Liver (tissue), 9 donors: ENCODE results near the gene TSPAN5. TPM values are rescaled to one million over a fixed set of nuclear protein-coding genes. Genes with fewer than 3 reads are reported as not detected.

Source experiments
- DNase-seq: peaks from one replicate; pipeline ENCODE4 v3.0.0-alpha.2; 2017; ENCODE audit warnings: low spot score
- H3K27ac ChIP-seq, 2 donors: one replicate each; pipeline ENCODE4 v1.7.0; 2013; ENCODE audit warnings: inconsistent platforms in 2 of 2, low read length in 2 of 2, control low read depth in 1 of 2, low read depth in 1 of 2, mild to moderate bottlenecking in 1 of 2
- H3K27me3 ChIP-seq, 4 donors: one replicate each; pipeline versions ENCODE4 v1.6.1 to v1.7.0; 2013; ENCODE audit warnings: low read length in 3 of 4, inconsistent platforms in 1 of 4, mild to moderate bottlenecking in 1 of 4, moderate library complexity in 1 of 4; ENCODE audit not compliant: control insufficient read depth in 4 of 4, insufficient read depth in 4 of 4
- H3K36me3 ChIP-seq, 4 donors: one replicate each; pipeline versions ENCODE4 v1.6.1 to v1.7.0; 2013; ENCODE audit warnings: low read length in 3 of 4, mild to moderate bottlenecking in 3 of 4, low read depth in 1 of 4, moderate library complexity in 1 of 4; ENCODE audit not compliant: control insufficient read depth in 4 of 4, insufficient read depth in 3 of 4
- H3K4me1 ChIP-seq, 4 donors: one replicate each; pipeline versions ENCODE4 v1.6.1 to v1.7.0; 2013; ENCODE audit warnings: low read length in 3 of 4, mild to moderate bottlenecking in 3 of 4, moderate library complexity in 1 of 4; ENCODE audit not compliant: control insufficient read depth in 4 of 4, insufficient read depth in 4 of 4
- H3K4me3 ChIP-seq, 3 donors: one replicate each; pipeline versions ENCODE4 v1.6.1 to v1.7.0; 2013; ENCODE audit warnings: low read length in 3 of 3, control low read depth in 1 of 3, low read depth in 1 of 3, mild to moderate bottlenecking in 1 of 3
- H3K9ac ChIP-seq, 2 donors: one replicate each; pipeline ENCODE4 v1.7.0; 2013; ENCODE audit warnings: low read length in 2 of 2, mild to moderate bottlenecking in 2 of 2, moderate library complexity in 2 of 2, control low read depth in 1 of 2, low read depth in 1 of 2
- H3K9me3 ChIP-seq, 4 donors: one replicate each; pipeline versions ENCODE4 v1.6.1 to v1.7.0; 2013; ENCODE audit warnings: low read length in 3 of 4; ENCODE audit not compliant: control insufficient read depth in 4 of 4
- ATF3 ChIP-seq: IDR thresholded peaks from 2 replicates; pipeline ENCODE4 v1.6.1; 2016; ENCODE audit warnings: antibody characterized with exemption
- CTCF ChIP-seq: fragments of 150-350 bp; IDR thresholded peaks from 2 replicates; pipeline ENCODE4 v1.5.1; 2017; ENCODE audit warnings: improper control_type of control experiment, low read depth, low read length; ENCODE audit not compliant: missing input control
- EGR1 ChIP-seq, 2 donors: IDR thresholded peaks; 2 replicates each; pipeline ENCODE4 v1.6.1; 2016 to 2018; ENCODE audit warnings: antibody characterized with exemption in 2 of 2, low read depth in 2 of 2
- FOXA1 ChIP-seq: IDR thresholded peaks from 2 replicates; pipeline ENCODE4 v1.6.1; 2016; ENCODE audit warnings: antibody characterized with exemption
- FOXA2 ChIP-seq: IDR thresholded peaks from 2 replicates; pipeline ENCODE4 v1.6.1; 2016; ENCODE audit warnings: antibody characterized with exemption
- GABPA ChIP-seq, 2 donors: IDR thresholded peaks in 1 of 2; conservative IDR thresholded peaks in 1 of 2; 2 replicates each; pipeline ENCODE4 v1.6.1; 2016; ENCODE audit warnings: antibody characterized with exemption in 2 of 2, mild to moderate bottlenecking in 1 of 2, moderate library complexity in 1 of 2
- HNF4A ChIP-seq, 2 donors: conservative IDR thresholded peaks; 2 replicates each; pipeline ENCODE4 v1.6.1; 2016; ENCODE audit warnings: antibody characterized with exemption in 2 of 2, mild to moderate bottlenecking in 2 of 2
- HNF4G ChIP-seq: IDR thresholded peaks from 2 replicates; pipeline ENCODE4 v1.6.1; 2016; ENCODE audit warnings: antibody characterized with exemption
- JUND ChIP-seq, 2 donors: IDR thresholded peaks; 2 replicates each; pipeline ENCODE4 v1.6.1; 2016; ENCODE audit warnings: antibody characterized with exemption in 2 of 2
- NR2F2 ChIP-seq: IDR thresholded peaks from 2 replicates; pipeline ENCODE4 v1.6.1; 2016; ENCODE audit warnings: antibody characterized with exemption
- RAD21 ChIP-seq, 2 donors: IDR thresholded peaks; 2 replicates each; pipeline ENCODE4 v1.6.1; 2016; ENCODE audit warnings: antibody characterized with exemption in 2 of 2, mild to moderate bottlenecking in 2 of 2
- REST ChIP-seq: IDR thresholded peaks from 2 replicates; pipeline ENCODE4 v1.6.1; 2016; ENCODE audit warnings: antibody characterized with exemption, mild to moderate bottlenecking
- RXRA ChIP-seq, 2 donors: IDR thresholded peaks; 2 replicates each; pipeline ENCODE4 v1.6.1; 2017 to 2018; ENCODE audit warnings: antibody characterized with exemption in 2 of 2, mild to moderate bottlenecking in 1 of 2
- SP1 ChIP-seq: IDR thresholded peaks from 2 replicates; pipeline ENCODE4 v1.6.1; 2018; ENCODE audit warnings: antibody characterized with exemption, mild to moderate bottlenecking
- TAF1 ChIP-seq: conservative IDR thresholded peaks from 2 replicates; pipeline ENCODE4 v1.6.1; 2016; ENCODE audit warnings: antibody characterized with exemption, mild to moderate bottlenecking
- YY1 ChIP-seq: IDR thresholded peaks from 2 replicates; pipeline ENCODE4 v1.6.1; 2016; ENCODE audit warnings: antibody characterized with exemption, mild to moderate bottlenecking
- ZBTB33 ChIP-seq: IDR thresholded peaks from 2 replicates; pipeline ENCODE4 v1.6.1; 2016; ENCODE audit warnings: antibody characterized with exemption
- WGBS: extraction: QIAGEN DNeasy Blood & Tissue Kit; methylation state at CpG from one replicate; pipeline ENCODE4 v1.1.7; 2013; 5-methylcytosine and 5-hydroxymethylcytosine counted together
- polyA plus RNA-seq, 2 donors: library from polyadenylated mRNA; stranded (reverse) in 1 of 2; unstranded in 1 of 2; fragments of 200-250 nt in 1 of 2; fragments of >200 nt in 1 of 2; fragmentation: Nextera tagmentation in 1 of 2; extraction: Ambion mirVana in 1 of 2; gene quantifications; one replicate each; pipeline versions ENCODE4 v1.2.1 to v1.2.3, GENCODE V29; 2013 to 2015
- total RNA-seq, 2 donors: library from RNA; depleted of rRNA; stranded (reverse); fragments of >200 nt; gene quantifications; one replicate each; pipeline ENCODE4 v1.2.3, GENCODE V29; 2014
- TF ChIP-seq, protein P1 (sequence below): IDR thresholded peaks from 2 replicates; pipeline ENCODE4 v1.6.1; 2016; ENCODE audit warnings: antibody characterized with exemption
- donor health status: healthy.
- donor health status: healthy.
- donor health status: healthy.
- donor health status: healthy.
- donor health status: healthy.

TSPAN5 gene
- total and polyA plus RNA-seq, 4 donors = 0.36 to 54.0 (median 0.63) TPM

- no peak overlapping the region for H3K9ac ChIP-seq
- peaks cover 0 to 6% (median 0%) of the 10 kb centered on the region in 4 donors for H3K9me3 ChIP-seq
- TF ChIP-seq ZBTB33 (no peak), RXRA (IDR thresholded peaks at IDR 0.05) (no peak), EGR1 (IDR thresholded peaks at IDR 0.05; ENCODE audit: low read depth in 2 of 2) (no peak), FOXA1 (no peak), CTCF (no peak), SP1 (no peak)
- no peaks in the 10 kb centered on the region for H3K27me3 ChIP-seq
- H3K4me3 ChIP-seq = no peak overlapping the region
- H3K36me3 ChIP-seq = no peaks in the 10 kb centered on the region
- DNase-seq = peak; percentile 25
- no peaks in the 10 kb centered on the region for H3K4me1 ChIP-seq
- H3K27ac ChIP-seq = no peak overlapping the region
- 86% methylated on average over 4 of the region's 4 CpGs for WGBS
Measured at GRCh38 chr4:98514741-98515469, 143.5 kb downstream of the TSPAN5 start.

- DNase-seq = peak; percentile 33
- 78% methylated on average over 3 of the region's 3 CpGs for WGBS
- Histone ChIP-seq H3K9ac (no peak overlapping the region), H3K4me3 (no peak overlapping the region), H3K9me3 (peaks cover 0 to 6% (median 0%) of the 10 kb centered on the region in 4 donors), H3K36me3 (no peaks in the 10 kb centered on the region), H3K27me3 (no peaks in the 10 kb centered on the region), H3K4me1 (no peaks in the 10 kb centered on the region), H3K27ac (no peak overlapping the region)
- TF ChIP-seq REST (no peak), HNF4A (conservative IDR thresholded peaks at IDR 0.05) (no peak), FOXA1 (no peak), RXRA (IDR thresholded peaks at IDR 0.05) (no peak), RAD21 (IDR thresholded peaks at IDR 0.05) (no peak), TAF1 (no peak), EGR1 (IDR thresholded peaks at IDR 0.05; ENCODE audit: low read depth in 2 of 2) (no peak), GABPA (IDR thresholded peaks at IDR 0.05 in 1 of 2, conservative IDR thresholded peaks at IDR 0.05 in 1 of 2) (no peak), YY1 (no peak), SP1 (no peak), ATF3 (no peak), ZBTB33 (no peak), JUND (IDR thresholded peaks at IDR 0.05) (no peak), FOXA2 (no peak), HNF4G (no peak), CTCF (no peak), NR2F2 (no peak)
- TF ChIP-seq, protein P1, sequence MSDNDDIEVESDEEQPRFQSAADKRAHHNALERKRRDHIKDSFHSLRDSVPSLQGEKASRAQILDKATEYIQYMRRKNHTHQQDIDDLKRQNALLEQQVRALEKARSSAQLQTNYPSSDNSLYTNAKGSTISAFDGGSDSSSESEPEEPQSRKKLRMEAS = no peak
Measured at GRCh38 chr4:98512918-98513317, 145.5 kb downstream of the TSPAN5 start.
